ENCODE results near the gene WDR86.
A peak's percentile ranks its signal among the peaks of the same experiment; 100 is the strongest.

WDR86 gene

DNA sequence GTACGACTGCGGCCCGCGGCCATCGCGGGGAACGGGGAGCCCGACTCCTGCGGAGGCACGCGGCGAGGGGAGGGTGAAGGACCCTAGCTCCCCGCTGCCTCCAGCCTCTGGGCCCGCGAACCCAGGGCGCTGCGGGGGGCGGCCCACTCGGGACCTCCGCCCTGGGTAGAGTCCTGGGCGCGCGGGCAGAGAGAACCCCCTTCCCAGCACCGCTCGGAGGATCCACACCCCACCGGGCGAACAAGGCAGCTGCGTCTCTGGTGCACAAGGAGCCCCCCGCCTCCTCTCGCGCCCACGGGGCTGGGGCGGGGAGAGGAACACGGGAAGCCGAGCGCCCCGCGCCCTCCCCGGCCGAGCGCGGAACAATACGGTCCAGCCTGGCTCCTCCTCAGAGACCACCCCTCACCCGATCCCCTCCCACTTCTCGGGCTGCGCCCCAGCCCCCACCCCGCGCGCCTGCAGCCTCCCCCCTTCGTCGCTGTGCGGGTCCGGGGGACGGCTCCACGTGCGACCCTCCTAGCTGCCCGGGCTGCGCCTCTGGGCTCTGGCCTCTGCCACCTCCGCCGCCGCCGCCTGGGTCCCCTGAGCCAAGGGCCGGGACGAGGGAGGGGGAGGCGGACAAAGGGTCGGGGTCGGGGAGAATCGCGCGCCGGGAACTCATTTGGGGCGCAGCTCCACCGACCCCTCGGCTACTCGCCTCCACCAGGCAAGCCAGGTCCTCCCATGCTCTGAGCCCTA lies at the start of gene WDR86:
Gene WDR86, minus strand, starts transcription at position 372 of the 738 bp plus-strand sequence. CDS start 449 bp downstream, outside the sequence.
- H3K4me1 ChIP-seq (ENCODE audit: control insufficient read depth, insufficient read depth, low read length), result peaks cover 3% of the 10 kb centered on the region
- peaks cover 30% of the 10 kb centered on the region for H3K27me3 ChIP-seq (replicated peaks; ENCODE audit: control insufficient read depth, insufficient read depth, low read length)
- H3K9ac ChIP-seq (ENCODE audit: low read length), result peak within 1 kb of the TSS; percentile 20
- H3K36me3 ChIP-seq (ENCODE audit: control insufficient read depth, insufficient read depth, low read length, severe bottlenecking), result no peaks in the 10 kb centered on the region
- no peaks in the 10 kb centered on the region for H3K9me3 ChIP-seq (ENCODE audit: control insufficient read depth, low read length)
- peak within 1 kb of the TSS; percentile 67 for H3K4me3 ChIP-seq (ENCODE audit: low read length)
- peak; percentile 20 for DNase-seq (ENCODE audit: low read depth)

- peaks cover 27% of the 10 kb centered on the region for H3K4me1 ChIP-seq (ENCODE audit: control insufficient read depth, insufficient read depth, low read length)
- no peak overlapping the region for H3K9ac ChIP-seq (ENCODE audit: low read length)
- peaks cover 4% of the 10 kb centered on the region for H3K9me3 ChIP-seq (ENCODE audit: control insufficient read depth, low read length)
- peaks cover 5% of the 10 kb centered on the region for H3K27me3 ChIP-seq (replicated peaks; ENCODE audit: control insufficient read depth, insufficient read depth, low read length)
- no peaks in the 10 kb centered on the region for H3K36me3 ChIP-seq (ENCODE audit: control insufficient read depth, insufficient read depth, low read length, severe bottlenecking)
- no peak overlapping the region for H3K4me3 ChIP-seq (ENCODE audit: low read length)
- DNase-seq (ENCODE audit: low read depth), result no peak
Measured at GRCh38 chr7:151457534-151457933, 47.7 kb upstream of the WDR86 start.

DNA sequence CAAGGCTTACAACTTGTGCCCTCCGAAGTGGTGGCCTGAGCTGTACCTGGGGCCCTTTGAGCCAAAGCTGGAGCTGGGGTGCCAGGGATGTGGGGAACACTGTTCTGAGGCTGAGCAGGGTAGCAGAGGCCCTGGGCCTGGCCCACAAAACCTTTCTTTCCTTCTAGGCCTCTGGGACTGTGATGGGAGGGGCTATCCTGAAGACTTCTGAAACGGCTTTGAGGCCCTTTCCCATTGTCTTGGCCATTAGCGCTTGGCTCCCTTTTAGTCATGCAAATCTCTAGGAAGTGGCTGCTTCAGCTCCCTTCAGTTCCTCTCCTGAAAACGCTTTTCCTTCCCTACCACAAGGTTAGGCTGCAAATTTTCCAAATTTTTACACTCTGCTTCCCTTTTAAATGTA lies 46.9 kb upstream of the WDR86 start:
- no peaks in the 10 kb centered on the region for H3K9me3 ChIP-seq (ENCODE audit: control insufficient read depth, low read length)
- H3K4me3 ChIP-seq (ENCODE audit: low read length), result no peak overlapping the region
- H3K27me3 ChIP-seq (replicated peaks; ENCODE audit: control insufficient read depth, insufficient read depth, low read length), result peaks cover 5% of the 10 kb centered on the region
- DNase-seq (ENCODE audit: low read depth), result no peak
- no peak overlapping the region for H3K9ac ChIP-seq (ENCODE audit: low read length)
- no peaks in the 10 kb centered on the region for H3K36me3 ChIP-seq (ENCODE audit: control insufficient read depth, insufficient read depth, low read length, severe bottlenecking)
- peaks cover 27% of the 10 kb centered on the region for H3K4me1 ChIP-seq (ENCODE audit: control insufficient read depth, insufficient read depth, low read length)

DNA sequence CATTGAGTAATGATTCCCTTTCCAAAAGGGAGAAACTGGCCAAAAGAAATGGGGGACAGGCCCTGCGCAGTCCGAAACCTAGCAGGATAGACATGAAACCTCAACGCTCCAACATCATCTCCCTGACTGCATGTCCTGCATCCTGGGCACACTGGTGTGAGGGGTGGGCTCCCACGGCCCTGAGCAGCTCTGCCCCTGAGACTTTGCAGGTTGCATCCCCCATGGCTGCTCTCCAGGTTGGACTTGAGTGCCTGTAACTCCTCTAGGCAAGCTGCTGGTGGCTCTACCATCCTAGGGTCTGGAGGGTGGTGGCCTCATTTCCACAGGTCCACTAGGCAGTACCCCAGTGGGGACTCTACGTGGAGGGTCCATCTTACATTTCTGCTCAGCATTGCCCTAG lies 46.4 kb upstream of the WDR86 start:
- DNase-seq (ENCODE audit: low read depth), result no peak
- H3K27me3 ChIP-seq (replicated peaks; ENCODE audit: control insufficient read depth, insufficient read depth, low read length), result peaks cover 10% of the 10 kb centered on the region
- H3K9ac ChIP-seq (ENCODE audit: low read length), result no peak overlapping the region

DNA sequence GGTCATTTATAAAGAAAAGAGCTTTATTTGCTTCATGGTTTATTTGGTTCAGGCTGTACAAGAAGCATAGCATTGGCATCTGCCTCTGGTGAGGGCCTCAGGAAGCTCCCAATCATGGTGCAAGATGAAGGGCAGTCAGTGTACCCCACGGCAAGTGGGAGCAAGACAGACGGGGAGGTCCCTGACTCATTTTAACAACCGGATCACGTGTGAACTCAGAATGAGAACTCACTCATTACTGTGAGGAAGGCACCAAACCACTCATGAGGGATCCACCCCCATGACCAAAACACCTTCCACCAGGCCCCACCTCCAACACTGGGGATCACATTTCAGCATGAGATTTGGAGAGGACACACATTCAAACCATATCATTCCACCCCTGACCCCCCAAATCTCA lies 45.9 kb upstream of the WDR86 start:
- Histone ChIP-seq H3K9ac (ENCODE audit: low read length) (no peak overlapping the region), H3K4me3 (ENCODE audit: low read length) (no peak overlapping the region), H3K27me3 (replicated peaks; ENCODE audit: control insufficient read depth, insufficient read depth, low read length) (peaks cover 10% of the 10 kb centered on the region), H3K36me3 (ENCODE audit: control insufficient read depth, insufficient read depth, low read length, severe bottlenecking) (no peaks in the 10 kb centered on the region), H3K4me1 (ENCODE audit: control insufficient read depth, insufficient read depth, low read length) (peaks cover 16% of the 10 kb centered on the region), H3K9me3 (ENCODE audit: control insufficient read depth, low read length) (no peaks in the 10 kb centered on the region)
- DNase-seq (ENCODE audit: low read depth), result no peak

More for the DNA sequence above, 46.4 kb upstream of the WDR86 start:
- Histone ChIP-seq H3K36me3 (ENCODE audit: control insufficient read depth, insufficient read depth, low read length, severe bottlenecking) (no peaks in the 10 kb centered on the region), H3K9me3 (ENCODE audit: control insufficient read depth, low read length) (no peaks in the 10 kb centered on the region), H3K4me1 (ENCODE audit: control insufficient read depth, insufficient read depth, low read length) (peaks cover 22% of the 10 kb centered on the region), H3K4me3 (ENCODE audit: low read length) (no peak overlapping the region)

GRCh38 chr7:151454932-151455530 lies 45.2 kb upstream of the WDR86 start:
- H3K4me3 ChIP-seq (ENCODE audit: low read length), result no peak overlapping the region
- H3K36me3 ChIP-seq (ENCODE audit: control insufficient read depth, insufficient read depth, low read length, severe bottlenecking), result no peaks in the 10 kb centered on the region
- H3K27me3 ChIP-seq (replicated peaks; ENCODE audit: control insufficient read depth, insufficient read depth, low read length), result peaks cover 10% of the 10 kb centered on the region
- peaks cover 10% of the 10 kb centered on the region for H3K4me1 ChIP-seq (ENCODE audit: control insufficient read depth, insufficient read depth, low read length)
- no peaks in the 10 kb centered on the region for H3K9me3 ChIP-seq (ENCODE audit: control insufficient read depth, low read length)
- H3K9ac ChIP-seq (ENCODE audit: low read length), result no peak overlapping the region
- DNase-seq (ENCODE audit: low read depth), result no peak

DNA sequence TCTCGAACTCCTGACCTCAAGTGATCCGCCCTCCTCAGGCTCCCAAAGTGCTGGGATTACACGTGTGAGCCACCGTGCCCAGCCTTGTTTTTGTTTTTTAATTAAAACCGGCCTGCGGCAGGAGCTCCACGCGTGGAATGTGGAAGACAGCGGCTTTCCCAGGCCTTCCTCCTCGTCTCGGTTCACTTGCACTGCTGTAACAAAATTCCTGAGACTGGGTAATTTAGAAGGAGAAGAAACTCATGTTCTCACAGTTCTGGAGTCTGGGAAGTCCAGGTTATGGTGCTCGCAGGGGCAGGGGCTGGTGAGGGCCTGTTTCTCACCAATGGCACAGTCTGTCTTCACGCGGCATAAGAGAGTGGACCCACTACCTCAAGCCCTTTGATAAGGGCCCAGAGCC lies 44.5 kb upstream of the WDR86 start:
- H3K9ac ChIP-seq (ENCODE audit: low read length), result no peak overlapping the region
- H3K36me3 ChIP-seq (ENCODE audit: control insufficient read depth, insufficient read depth, low read length, severe bottlenecking), result no peaks in the 10 kb centered on the region
- peak; percentile 73 for DNase-seq (ENCODE audit: low read depth)

GRCh38 chr7:151453326-151453791 lies 43.5 kb upstream of the WDR86 start:
- no peaks in the 10 kb centered on the region for H3K36me3 ChIP-seq (ENCODE audit: control insufficient read depth, insufficient read depth, low read length, severe bottlenecking)
- peak; percentile 21 for DNase-seq (ENCODE audit: low read depth)
- no peaks in the 10 kb centered on the region for H3K9me3 ChIP-seq (ENCODE audit: control insufficient read depth, low read length)
- H3K27me3 ChIP-seq (replicated peaks; ENCODE audit: control insufficient read depth, insufficient read depth, low read length), result peaks cover 10% of the 10 kb centered on the region
- H3K4me1 ChIP-seq (ENCODE audit: control insufficient read depth, insufficient read depth, low read length), result no peaks in the 10 kb centered on the region
- H3K9ac ChIP-seq (ENCODE audit: low read length), result no peak overlapping the region
- H3K4me3 ChIP-seq (ENCODE audit: low read length), result no peak overlapping the region

More for the DNA sequence above, 44.5 kb upstream of the WDR86 start:
- Histone ChIP-seq H3K9me3 (ENCODE audit: control insufficient read depth, low read length) (no peaks in the 10 kb centered on the region), H3K27me3 (replicated peaks; ENCODE audit: control insufficient read depth, insufficient read depth, low read length) (peaks cover 10% of the 10 kb centered on the region), H3K4me3 (ENCODE audit: low read length) (no peak overlapping the region), H3K4me1 (ENCODE audit: control insufficient read depth, insufficient read depth, low read length) (peaks cover 4% of the 10 kb centered on the region)

DNA sequence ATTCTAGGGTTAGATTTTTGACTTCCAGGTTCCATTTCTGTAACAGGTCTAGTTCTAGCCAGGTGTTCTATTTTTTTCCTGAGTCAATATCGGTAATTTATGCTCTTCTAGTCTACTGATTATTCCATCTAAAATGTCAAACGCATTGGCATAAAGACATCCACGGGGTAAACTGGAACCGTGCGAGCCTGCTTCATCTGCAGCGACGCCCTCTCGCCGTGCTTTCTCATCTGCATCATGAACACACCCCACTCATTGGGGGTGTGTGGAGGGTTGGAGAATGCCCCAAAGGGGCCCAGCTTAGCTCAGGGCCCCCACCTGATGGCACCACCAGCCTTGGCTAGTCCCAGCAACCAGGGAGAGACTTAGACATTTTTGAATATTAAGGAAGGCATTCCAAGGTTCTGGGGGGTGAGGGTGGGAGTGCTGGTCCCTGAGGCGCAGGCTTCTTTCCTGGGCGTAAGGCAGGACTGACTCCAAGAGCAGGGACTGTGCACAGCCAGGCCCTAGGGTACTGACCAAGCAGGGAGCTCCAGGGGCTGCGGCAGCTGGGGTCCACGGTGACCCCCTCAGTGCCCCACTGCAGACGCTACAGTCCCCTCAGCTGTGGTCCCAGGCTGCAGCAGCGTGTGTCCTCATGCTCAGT lies 43.0 kb upstream of the WDR86 start:
- Histone ChIP-seq H3K4me1 (ENCODE audit: control insufficient read depth, insufficient read depth, low read length) (no peaks in the 10 kb centered on the region), H3K4me3 (ENCODE audit: low read length) (no peak overlapping the region), H3K9me3 (ENCODE audit: control insufficient read depth, low read length) (no peaks in the 10 kb centered on the region), H3K27me3 (replicated peaks; ENCODE audit: control insufficient read depth, insufficient read depth, low read length) (peaks cover 10% of the 10 kb centered on the region), H3K36me3 (ENCODE audit: control insufficient read depth, insufficient read depth, low read length, severe bottlenecking) (no peaks in the 10 kb centered on the region), H3K9ac (ENCODE audit: low read length) (no peak overlapping the region)
- no peak for DNase-seq (ENCODE audit: low read depth)

DNA sequence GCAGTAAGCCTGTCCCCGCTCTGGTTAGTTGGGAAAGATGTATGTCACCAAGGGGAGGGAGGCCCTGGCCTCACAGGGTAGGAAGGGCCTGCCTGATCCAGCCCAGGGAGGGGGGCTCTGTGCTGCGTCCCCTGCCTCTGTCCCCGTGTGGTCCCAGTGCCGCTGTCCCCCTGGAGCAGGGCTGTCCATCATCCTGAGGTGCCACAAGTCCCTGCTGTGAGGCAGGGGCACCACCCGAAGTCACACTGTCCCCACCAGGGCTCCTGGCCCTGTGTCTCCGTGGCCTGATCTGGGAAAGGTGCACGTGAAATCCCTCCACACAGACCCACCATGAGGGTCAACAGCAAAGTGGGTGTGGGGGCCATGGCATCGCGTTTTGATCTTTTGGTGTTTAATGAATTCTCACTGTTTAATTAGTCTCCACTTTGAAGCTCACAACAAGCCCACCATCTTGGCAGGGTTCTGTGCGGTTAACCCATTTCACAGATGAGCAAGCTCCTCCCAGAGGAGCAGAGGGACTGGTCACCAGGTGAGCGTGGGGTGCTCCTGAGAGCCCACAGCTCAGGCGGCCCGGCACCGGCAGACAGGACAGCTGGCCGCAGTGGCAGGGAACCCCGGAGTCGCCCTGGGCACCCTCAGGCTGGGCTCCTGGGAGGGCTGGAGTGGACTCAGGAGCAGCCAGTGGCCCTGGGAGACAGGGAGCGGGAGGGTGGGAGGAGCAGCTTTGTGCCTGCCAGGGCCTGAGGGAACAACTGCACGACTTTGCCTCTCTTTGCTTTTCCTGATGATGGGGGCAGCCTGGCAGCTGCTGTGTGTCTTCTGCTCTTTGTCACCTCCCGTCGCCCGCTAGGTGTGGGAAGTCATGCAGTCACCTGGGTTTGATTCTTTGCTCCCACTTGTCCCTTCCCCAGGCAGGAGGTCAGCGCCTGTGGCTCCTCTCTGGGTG lies 42.1 kb upstream of the WDR86 start:
- Histone ChIP-seq H3K36me3 (ENCODE audit: control insufficient read depth, insufficient read depth, low read length, severe bottlenecking) (no peaks in the 10 kb centered on the region), H3K4me3 (ENCODE audit: low read length) (no peak overlapping the region), H3K4me1 (ENCODE audit: control insufficient read depth, insufficient read depth, low read length) (no peaks in the 10 kb centered on the region), H3K9ac (ENCODE audit: low read length) (no peak overlapping the region), H3K27me3 (replicated peaks; ENCODE audit: control insufficient read depth, insufficient read depth, low read length) (peaks cover 10% of the 10 kb centered on the region), H3K9me3 (ENCODE audit: control insufficient read depth, low read length) (no peaks in the 10 kb centered on the region)
- DNase-seq (ENCODE audit: low read depth), result no peak

All from adipocyte (in vitro differentiated cells).